Hypothalamus (tissue), 51 donors: ENCODE measurements around the gene UBTD1.

Experiments used
- DNase-seq, 51 donors: peaks; one replicate each; lab custom pipeline; 2025; lab: John Stamatoyannopoulos, UW

UBTD1 gene

DNA sequence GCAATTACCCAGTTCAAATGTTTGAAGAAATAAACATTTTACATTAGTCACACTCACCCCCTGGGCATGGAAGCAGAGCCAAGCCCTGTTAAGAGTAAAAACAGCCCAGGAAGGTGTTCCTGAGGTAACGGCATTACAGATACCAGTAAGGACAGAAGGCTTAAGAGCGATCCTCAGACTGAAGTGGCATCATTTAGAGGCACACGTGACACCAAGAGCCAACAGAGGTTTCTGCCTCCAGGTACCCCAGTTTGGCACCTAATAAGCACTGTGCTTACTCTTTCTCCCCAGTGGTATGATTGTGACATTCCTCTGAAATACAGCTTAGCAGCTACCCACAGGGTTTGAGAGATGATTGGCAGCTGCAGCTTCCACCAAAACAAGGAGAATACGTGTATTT, 17.7 kb upstream of the UBTD1 start:
- DNase-seq: no peak

- DNase-seq: no peak
Measured at GRCh38 chr10:97482381-97482780, 16.3 kb upstream of the UBTD1 start.

- no peak for DNase-seq
Measured at GRCh38 chr10:97483506-97483905, 15.2 kb upstream of the UBTD1 start.

DNA sequence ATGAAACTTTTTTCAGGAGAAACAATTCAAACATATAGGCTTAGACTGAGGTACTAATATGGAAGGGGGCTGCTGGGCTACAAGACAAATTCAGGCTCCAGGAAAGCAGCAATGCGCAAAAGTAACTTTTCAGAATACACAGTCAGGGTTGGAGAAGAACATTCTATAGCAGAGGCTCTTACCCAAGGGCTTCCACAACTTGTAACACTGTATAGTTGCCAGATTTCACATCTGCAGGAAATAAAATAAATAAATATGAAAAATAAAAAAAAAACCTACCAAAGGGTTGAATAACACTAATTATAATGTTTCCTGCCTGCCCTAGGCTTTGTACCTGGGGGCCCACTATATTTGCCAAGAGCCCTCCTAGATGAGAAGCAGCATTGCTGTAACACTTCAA, 14.8 kb upstream of the UBTD1 start:
- no peak for DNase-seq

- no peak for DNase-seq
Measured at GRCh38 chr10:97485647-97486281, 13.0 kb upstream of the UBTD1 start.

- peak in 27 of 51 donors; percentile 6 to 68 (median 37) for DNase-seq
Measured at GRCh38 chr10:97490592-97490991, 8.1 kb upstream of the UBTD1 start.

GRCh38 chr10:97494151-97494550, 4.6 kb upstream of the UBTD1 start:
- peak in 15 of 51 donors; percentile 10 to 69 (median 33) for DNase-seq

- no peak for DNase-seq
Measured at GRCh38 chr10:97494863-97495506, 3.7 kb upstream of the UBTD1 start.

- DNase-seq: peak in 46 of 51 donors; percentile 11 to 82 (median 60)
Measured at GRCh38 chr10:97497572-97498075, 1.1 kb upstream of the UBTD1 start.

DNA sequence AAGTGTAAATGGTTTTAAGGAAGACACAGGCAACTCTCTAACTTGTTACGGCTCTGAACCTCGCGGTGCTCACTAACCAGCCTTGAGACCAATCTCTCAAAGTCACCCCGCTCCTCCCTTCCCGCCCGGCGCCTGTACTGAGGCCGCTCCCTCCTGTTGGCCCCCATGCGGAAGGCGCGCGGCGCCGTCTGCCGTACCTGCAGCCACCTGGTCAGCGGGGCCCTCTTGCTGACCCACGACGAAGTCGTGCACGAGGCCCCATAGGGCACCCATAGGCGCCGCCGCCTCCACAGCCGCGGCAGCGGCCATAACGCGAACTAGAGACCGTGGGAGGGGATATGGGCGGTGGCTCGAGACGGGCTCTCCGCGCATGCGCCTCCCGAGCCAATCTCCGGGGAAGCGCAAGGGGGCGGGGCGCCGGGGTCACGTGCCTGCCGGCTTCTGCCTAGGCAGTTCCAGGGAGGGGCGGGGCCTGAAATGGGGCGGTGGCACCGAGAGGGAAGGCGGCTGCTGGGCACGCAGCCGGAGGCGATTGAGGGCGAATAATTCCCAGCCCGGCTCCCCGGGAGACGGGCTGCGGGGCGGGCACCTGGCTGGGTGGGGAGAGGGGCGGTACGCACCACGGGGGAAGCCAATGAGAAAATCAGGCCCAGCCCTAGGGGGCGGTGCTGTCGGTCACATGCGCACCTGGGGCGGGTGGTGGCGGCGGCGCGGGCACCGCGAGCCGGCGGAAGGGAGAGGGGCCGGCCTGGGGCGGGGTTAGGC, 466 bp upstream of the UBTD1 start, which contains the start of gene MMS19:
Gene MMS19 (minus strand): TSS at position 347 of the 765 bp plus-strand sequence. CDS start 38 bp downstream, at position 309.
- DNase-seq: peak; percentile 90 to 100 (median 100)

GRCh38 chr10:97499561-97500296, 1.0 kb downstream of the UBTD1 start:
- peak in 33 of 51 donors; percentile 12 to 75 (median 45) for DNase-seq

DNA sequence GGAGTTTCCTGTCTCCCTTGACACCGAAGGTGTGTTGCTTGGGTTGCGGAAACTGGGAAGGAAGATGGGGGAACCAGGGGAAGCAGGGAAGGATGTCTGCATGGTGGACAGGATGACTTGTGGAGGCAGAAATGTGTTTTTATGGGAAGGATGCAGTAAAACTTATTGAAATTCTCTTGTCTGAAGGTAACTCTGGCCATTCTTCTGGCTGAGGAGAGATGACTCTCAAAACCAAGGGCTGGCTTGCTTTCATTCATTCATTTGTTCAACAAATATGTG, 1.5 kb downstream of the UBTD1 start:
- DNase-seq: no peak

DNA sequence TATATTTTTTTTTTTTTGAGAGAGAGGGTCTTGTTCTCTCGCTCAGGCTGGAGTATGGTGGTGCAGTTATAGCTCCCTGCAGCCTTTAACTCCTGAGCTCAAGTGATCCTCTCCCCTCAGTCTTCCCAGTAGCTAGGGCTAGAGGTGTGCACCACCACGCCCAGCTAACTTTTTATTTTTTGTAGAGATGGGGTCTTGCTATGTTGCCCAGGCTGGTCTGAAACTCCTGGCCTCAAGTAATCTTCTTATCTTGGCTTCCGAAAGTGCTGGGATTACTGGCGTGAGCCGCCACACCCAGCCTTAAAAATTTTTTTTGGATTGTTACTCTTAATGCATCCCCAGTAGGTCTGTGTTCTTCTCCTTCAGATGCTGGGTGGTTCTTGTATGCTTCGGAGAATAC, 4.2 kb downstream of the UBTD1 start:
- DNase-seq: no peak

- DNase-seq: no peak
Measured at GRCh38 chr10:97503406-97503805, 4.7 kb downstream of the UBTD1 start.

DNA sequence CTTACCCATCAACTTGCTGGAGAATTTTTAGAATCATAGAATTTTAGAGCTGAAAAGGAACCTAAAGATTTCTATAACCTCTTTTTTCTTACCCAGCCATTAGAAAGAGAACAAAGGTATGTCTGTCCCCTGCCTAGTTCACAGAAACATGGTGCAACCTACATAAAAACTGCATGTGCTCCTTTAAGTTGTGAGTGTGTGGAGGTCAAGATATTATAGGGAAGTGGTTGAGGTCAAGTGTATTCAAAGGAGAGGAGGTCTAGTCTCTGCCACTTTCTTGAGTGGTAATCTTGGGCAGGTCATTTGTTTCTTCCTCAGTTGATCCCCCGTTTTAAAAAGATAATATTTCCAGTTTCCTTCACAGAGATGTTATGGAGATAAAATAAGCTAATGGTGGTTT, 6.4 kb downstream of the UBTD1 start:
- no peak for DNase-seq

DNA sequence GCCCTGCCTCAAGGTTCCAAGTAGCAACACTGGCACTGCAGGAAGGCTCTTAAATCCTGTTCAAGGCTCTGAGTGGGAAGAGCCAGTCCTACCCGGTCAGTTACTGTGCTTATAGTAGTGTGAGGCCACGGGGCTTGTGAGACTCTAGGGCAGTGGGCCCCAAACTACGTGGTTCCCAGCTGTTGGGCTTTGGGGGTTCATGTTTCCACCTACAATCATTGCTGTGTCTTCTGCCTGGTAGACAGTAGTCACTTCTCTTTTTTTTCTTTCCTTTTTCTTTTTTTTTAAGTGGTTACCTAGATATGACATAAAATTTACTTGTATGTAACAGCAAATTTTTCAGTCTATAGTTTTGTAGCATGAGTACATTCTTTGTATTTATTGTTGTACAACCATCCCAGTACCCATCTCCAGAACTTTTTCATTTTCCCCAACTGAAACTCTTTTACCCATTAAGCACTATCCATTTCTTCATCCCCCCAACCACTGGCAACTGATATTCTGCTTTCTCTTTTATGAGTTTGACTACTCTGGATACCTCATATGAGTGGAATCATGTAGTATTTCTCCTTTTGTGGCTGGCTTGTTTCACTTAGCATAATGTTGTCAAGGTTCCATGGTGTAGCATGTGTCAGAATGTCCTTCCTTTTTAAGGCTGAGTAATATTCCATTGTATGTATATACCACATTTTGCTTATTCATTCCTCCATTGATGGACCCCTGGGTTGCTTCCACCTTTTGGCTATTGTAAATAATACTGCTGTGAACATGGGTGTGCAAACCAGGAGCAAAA, 7.7 kb downstream of the UBTD1 start:
- no peak for DNase-seq

DNA sequence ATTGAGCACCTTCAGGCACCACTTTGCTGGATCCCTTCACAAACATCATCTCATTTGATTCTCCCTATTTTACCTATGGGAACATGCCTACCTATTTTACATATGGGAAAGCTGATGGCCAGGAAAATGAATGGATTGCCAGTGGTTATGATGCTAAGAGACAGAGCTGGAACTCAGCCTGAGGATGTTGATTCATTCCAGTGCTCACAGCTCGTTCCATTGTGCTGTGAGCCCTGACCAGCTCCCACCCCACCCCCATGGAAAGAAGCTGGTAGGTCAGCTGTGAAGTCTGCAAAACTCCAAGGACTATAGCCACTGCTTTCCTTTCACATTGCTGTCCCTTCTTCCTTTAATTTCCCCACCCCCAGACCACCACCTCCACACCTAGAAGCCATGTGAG, 9.6 kb downstream of the UBTD1 start:
- peak in 13 of 51 donors; percentile 6 to 40 (median 30) for DNase-seq

- DNase-seq: no peak
Measured at GRCh38 chr10:97509120-97509680, 10.5 kb downstream of the UBTD1 start.

DNA sequence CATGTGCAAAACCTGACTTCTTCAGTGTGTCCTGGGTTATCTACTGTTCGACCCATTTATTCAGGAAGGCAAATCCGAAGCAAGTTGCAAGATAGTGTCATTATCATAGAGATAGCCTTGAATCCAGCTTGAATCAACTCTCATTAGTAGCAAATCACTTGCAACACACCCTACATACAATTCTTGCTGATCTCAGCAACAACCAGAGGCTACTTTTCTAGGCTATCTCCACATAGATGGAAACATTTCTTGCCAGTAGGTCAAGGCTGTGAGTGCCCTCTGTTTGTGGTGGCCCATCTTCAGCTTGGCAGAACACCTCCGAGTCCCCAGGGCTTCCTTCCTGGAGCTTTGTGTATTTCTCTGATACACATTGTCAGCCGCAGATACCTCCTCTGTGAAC, 12.0 kb downstream of the UBTD1 start:
- no peak for DNase-seq
